Breast epithelium (tissue), 3 donors: ENCODE measurements around the gene CPEB3.

ENCODE experiments used
- POLR2A ChIP-seq: fragments of 450-650 bp; IDR thresholded peaks from one replicate; pipeline ENCODE4 v1.6.1; 2016; ENCODE audit warnings: antibody characterized with exemption, mild to moderate bottlenecking, moderate library complexity
- POLR2AphosphoS5 ChIP-seq, 3 donors: sonication (generic); formaldehyde crosslinking; IDR thresholded peaks; one replicate each; pipeline ENCODE4 v1.6.1; 2017; ENCODE audit warnings: antibody characterized with exemption in 3 of 3
- TF ChIP-seq, protein P1 (sequence below), 3 donors: fragments of 450-650 bp; IDR thresholded peaks; one replicate each; pipeline ENCODE4 v1.5.1; 2016 to 2017; ENCODE audit warnings: antibody characterized with exemption in 3 of 3, mild to moderate bottlenecking in 3 of 3, moderate library complexity in 3 of 3

DNA sequence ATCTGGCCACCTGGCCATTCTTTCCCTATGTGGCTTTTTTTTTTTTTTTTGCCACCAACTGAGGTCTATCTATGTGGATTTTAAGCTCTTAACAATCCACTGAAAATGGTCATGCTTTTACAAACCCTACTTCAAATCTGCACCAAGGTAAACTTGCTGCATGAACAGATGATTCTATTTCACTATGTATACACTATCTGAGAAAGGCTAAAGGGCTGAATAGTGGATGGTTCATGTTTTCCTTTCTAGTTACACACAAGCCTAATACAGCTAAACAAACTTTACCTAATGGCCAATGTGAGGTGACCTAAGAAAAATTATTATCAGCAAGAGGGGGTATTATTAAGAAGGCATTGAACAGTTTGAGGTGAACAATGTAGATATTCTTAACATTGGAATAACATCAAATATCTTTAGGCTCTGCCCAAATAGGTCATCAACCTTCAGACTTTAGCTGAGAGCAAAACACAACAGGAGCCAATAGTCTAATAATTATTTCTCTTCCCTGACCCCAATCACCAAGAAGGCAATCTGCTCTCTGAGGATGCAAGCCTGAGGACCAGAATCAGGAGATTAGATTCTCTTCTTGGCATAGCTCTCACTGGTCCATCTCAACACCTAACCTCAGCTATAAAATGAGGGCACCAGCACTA, 160.1 kb downstream of the CPEB3 start:
- TF ChIP-seq, protein P1, sequence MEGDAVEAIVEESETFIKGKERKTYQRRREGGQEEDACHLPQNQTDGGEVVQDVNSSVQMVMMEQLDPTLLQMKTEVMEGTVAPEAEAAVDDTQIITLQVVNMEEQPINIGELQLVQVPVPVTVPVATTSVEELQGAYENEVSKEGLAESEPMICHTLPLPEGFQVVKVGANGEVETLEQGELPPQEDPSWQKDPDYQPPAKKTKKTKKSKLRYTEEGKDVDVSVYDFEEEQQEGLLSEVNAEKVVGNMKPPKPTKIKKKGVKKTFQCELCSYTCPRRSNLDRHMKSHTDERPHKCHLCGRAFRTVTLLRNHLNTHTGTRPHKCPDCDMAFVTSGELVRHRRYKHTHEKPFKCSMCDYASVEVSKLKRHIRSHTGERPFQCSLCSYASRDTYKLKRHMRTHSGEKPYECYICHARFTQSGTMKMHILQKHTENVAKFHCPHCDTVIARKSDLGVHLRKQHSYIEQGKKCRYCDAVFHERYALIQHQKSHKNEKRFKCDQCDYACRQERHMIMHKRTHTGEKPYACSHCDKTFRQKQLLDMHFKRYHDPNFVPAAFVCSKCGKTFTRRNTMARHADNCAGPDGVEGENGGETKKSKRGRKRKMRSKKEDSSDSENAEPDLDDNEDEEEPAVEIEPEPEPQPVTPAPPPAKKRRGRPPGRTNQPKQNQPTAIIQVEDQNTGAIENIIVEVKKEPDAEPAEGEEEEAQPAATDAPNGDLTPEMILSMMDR (IDR thresholded peaks at IDR 0.05), result no peak
- TF ChIP-seq POLR2A (no peak), POLR2AphosphoS5 (IDR thresholded peaks at IDR 0.05) (no peak)
